Karpas-422 (cell line): ENCODE results near the gene GJB4. TPM values are rescaled to one million over a fixed set of nuclear protein-coding genes. Genes with fewer than 3 reads are reported as not detected.
"Not testable (repeated sequence)": the region's sequence is repeated elsewhere in the genome, so short reads cannot be mapped to it uniquely, and the experiment has no call there.

ENCODE experiments used
- DNase-seq: peaks from one replicate; pipeline ENCODE4 v3.0.0-alpha.2; 2015
- H2AFZ ChIP-seq: fragments of 200-600 bp; sonication (generic); 2 replicates; pipeline ENCODE4 v1.6.1; 2014; ENCODE audit warnings: antibody characterized with exemption, low read length, mixed read lengths
- H3K27ac ChIP-seq: fragments of 200-600 bp; sonication (generic); 2 replicates; pipeline ENCODE4 v1.5.1; 2014; ENCODE audit warnings: mild to moderate bottlenecking, low read length, moderate library complexity
- H3K27me3 ChIP-seq: fragments of 200-600 bp; sonication (generic); 2 replicates; pipeline ENCODE4 v1.6.1; 2014; ENCODE audit warnings: low read length, mixed read lengths
- H3K36me3 ChIP-seq: fragments of 200-600 bp; sonication (generic); 2 replicates; pipeline ENCODE4 v1.6.1; 2014; ENCODE audit warnings: low read length, mixed read lengths; ENCODE audit not compliant: insufficient read depth
- H3K4me1 ChIP-seq: fragments of 200-600 bp; sonication (generic); 2 replicates; pipeline ENCODE4 v1.6.1; 2014; ENCODE audit warnings: mild to moderate bottlenecking, low read length, mixed read lengths
- H3K4me2 ChIP-seq: fragments of 200-600 bp; sonication (generic); 2 replicates; pipeline ENCODE4 v1.6.1; 2014; ENCODE audit warnings: low read length, low read depth, mild to moderate bottlenecking; ENCODE audit not compliant: poor library complexity, severe bottlenecking
- H3K4me3 ChIP-seq: fragments of 200-600 bp; sonication (generic); 2 replicates; pipeline ENCODE4 v1.5.1; 2014; ENCODE audit warnings: mild to moderate bottlenecking, antibody characterized with exemption, low read length, mixed read lengths
- H3K79me2 ChIP-seq: fragments of 200-600 bp; sonication (generic); 2 replicates; pipeline ENCODE4 v1.6.1; 2014; ENCODE audit warnings: mild to moderate bottlenecking, low read length, mixed read lengths
- H3K9ac ChIP-seq: fragments of 200-600 bp; sonication (generic); 2 replicates; pipeline ENCODE4 v1.6.0; 2014; ENCODE audit warnings: low read length
- H3K9me2 ChIP-seq: fragments of 200-600 bp; sonication (generic), shearing (Covaris generic); replicated peaks from 2 replicates; pipeline ENCODE4 v1.6.0; 2014; ENCODE audit warnings: mild to moderate bottlenecking, low read length, moderate library complexity; ENCODE audit not compliant: insufficient read depth
- H3K9me3 ChIP-seq: fragments of 300-700, 200-600 bp; sonication (generic); 2 replicates; pipeline ENCODE4 v1.6.1; 2014; ENCODE audit warnings: low read length, mixed read lengths
- H4K20me1 ChIP-seq: fragments of 200-600 bp; sonication (generic); 2 replicates; pipeline ENCODE4 v1.6.1; 2014; ENCODE audit warnings: mild to moderate bottlenecking, antibody characterized with exemption, low read length, low read depth; ENCODE audit not compliant: insufficient read depth
- total RNA-seq: library from RNA; depleted of rRNA; stranded (reverse); fragments of >200 nt; shearing (Covaris generic); gene quantifications from 2 replicates; pipeline ENCODE4 v1.2.3, GENCODE V29; 2014; ENCODE audit warnings: low replicate concordance

GJB4 gene
- total RNA-seq, 1 experiment from 2014 or later = not detected

- Histone ChIP-seq H3K36me3 (no peaks in the 10 kb centered on the region), H3K9ac (no peak overlapping the region), H3K27ac (no peak overlapping the region), H3K27me3 (no peaks in the 10 kb centered on the region), H3K79me2 (no peaks in the 10 kb centered on the region), H4K20me1 (no peaks in the 10 kb centered on the region), H2AFZ (no peak overlapping the region), H3K9me2 (no peaks in the 10 kb centered on the region), H3K4me2 (no peak overlapping the region), H3K9me3 (no peaks in the 10 kb centered on the region), H3K4me1 (no peaks in the 10 kb centered on the region), H3K4me3 (no peak overlapping the region)
- DNase-seq = no peak
These were observed 37.7 kb upstream of the GJB4 start for GRCh38 chr1:34721646-34722355.

GRCh38 chr1:34726861-34727260, 32.7 kb upstream of the GJB4 start:
- H3K36me3 ChIP-seq = no peaks in the 10 kb centered on the region
- H2AFZ ChIP-seq = no peak overlapping the region
- H3K4me3 ChIP-seq = no peak overlapping the region
- no peak overlapping the region for H3K9ac ChIP-seq
- no peak overlapping the region for H3K27ac ChIP-seq
- H3K9me3 ChIP-seq = no peaks in the 10 kb centered on the region
- no peaks in the 10 kb centered on the region for H3K27me3 ChIP-seq
- H3K4me1 ChIP-seq = no peaks in the 10 kb centered on the region
- no peaks in the 10 kb centered on the region for H3K79me2 ChIP-seq
- H4K20me1 ChIP-seq = no peaks in the 10 kb centered on the region
- no peaks in the 10 kb centered on the region for H3K9me2 ChIP-seq
- no peak for DNase-seq
- H3K4me2 ChIP-seq = no peak overlapping the region

GRCh38 chr1:34730485-34730884, 29.1 kb upstream of the GJB4 start:
- H3K4me3 ChIP-seq = no peak overlapping the region
- H3K79me2 ChIP-seq = no peaks in the 10 kb centered on the region
- no peak overlapping the region for H3K9ac ChIP-seq
- H3K36me3 ChIP-seq = no peaks in the 10 kb centered on the region
- DNase-seq = no peak
- no peak overlapping the region for H2AFZ ChIP-seq
- no peak overlapping the region for H3K27ac ChIP-seq
- no peaks in the 10 kb centered on the region for H3K4me1 ChIP-seq
- no peak overlapping the region for H3K4me2 ChIP-seq
- H3K9me3 ChIP-seq = no peaks in the 10 kb centered on the region
- H3K9me2 ChIP-seq = no peaks in the 10 kb centered on the region
- no peaks in the 10 kb centered on the region for H3K27me3 ChIP-seq
- H4K20me1 ChIP-seq = no peaks in the 10 kb centered on the region

- H2AFZ ChIP-seq, DNase-seq, H3K79me2 ChIP-seq, H3K9me2 ChIP-seq, H3K27ac ChIP-seq, H3K36me3 ChIP-seq, H4K20me1 ChIP-seq, H3K4me2 ChIP-seq, H3K27me3 ChIP-seq, H3K9ac ChIP-seq, H3K4me3 ChIP-seq, H3K4me1 ChIP-seq, H3K9me3 ChIP-seq: not testable (repeated sequence)
These were observed 26.7 kb upstream of the GJB4 start for GRCh38 chr1:34732831-34733230.

- Histone ChIP-seq H3K9me2 (no peaks in the 10 kb centered on the region), H3K36me3 (no peaks in the 10 kb centered on the region), H3K9ac (no peak overlapping the region)
These were observed 22.8 kb upstream of the GJB4 start for GRCh38 chr1:34736692-34737091.

GRCh38 chr1:34737236-34737635, 22.3 kb upstream of the GJB4 start:
- not testable (repeated sequence) for H3K4me2 ChIP-seq, H3K4me1 ChIP-seq, H3K79me2 ChIP-seq, H3K9ac ChIP-seq, H2AFZ ChIP-seq, H3K27ac ChIP-seq, H3K9me3 ChIP-seq, H3K4me3 ChIP-seq, DNase-seq, H3K27me3 ChIP-seq, H3K9me2 ChIP-seq, H4K20me1 ChIP-seq, H3K36me3 ChIP-seq

More at GRCh38 chr1:34736692-34737091, 22.8 kb upstream of the GJB4 start:
- no peak overlapping the region for H3K4me2 ChIP-seq
- H3K4me1 ChIP-seq = no peaks in the 10 kb centered on the region
- no peaks in the 10 kb centered on the region for H3K79me2 ChIP-seq
- no peaks in the 10 kb centered on the region; the same call in 1 of the 2 replicates for H4K20me1 ChIP-seq
- DNase-seq = no peak
- H3K9me3 ChIP-seq = no peaks in the 10 kb centered on the region
- no peak overlapping the region for H2AFZ ChIP-seq
- H3K27ac ChIP-seq = no peak overlapping the region
- H3K27me3 ChIP-seq = no peaks in the 10 kb centered on the region
- H3K4me3 ChIP-seq = no peak overlapping the region

- Histone ChIP-seq H4K20me1 (no peaks in the 10 kb centered on the region; the same call in 1 of the 2 replicates), H3K9me3 (no peaks in the 10 kb centered on the region), H3K9me2 (no peaks in the 10 kb centered on the region), H3K9ac (no peak overlapping the region), H3K79me2 (no peaks in the 10 kb centered on the region), H3K27ac (no peak overlapping the region), H3K4me1 (no peaks in the 10 kb centered on the region), H3K36me3 (no peaks in the 10 kb centered on the region), H3K4me2 (no peak overlapping the region), H2AFZ (no peak overlapping the region), H3K4me3 (no peak overlapping the region), H3K27me3 (no peaks in the 10 kb centered on the region)
- DNase-seq = no peak
These were observed 19.9 kb upstream of the GJB4 start for GRCh38 chr1:34739613-34740012.

- H2AFZ ChIP-seq = no peak overlapping the region
- no peaks in the 10 kb centered on the region for H3K79me2 ChIP-seq
- no peak overlapping the region for H3K27ac ChIP-seq
- H3K9me3 ChIP-seq = no peaks in the 10 kb centered on the region
- no peaks in the 10 kb centered on the region; the same call in 1 of the 2 replicates for H4K20me1 ChIP-seq
- no peak overlapping the region for H3K4me2 ChIP-seq
- H3K27me3 ChIP-seq = no peaks in the 10 kb centered on the region
- no peaks in the 10 kb centered on the region for H3K4me1 ChIP-seq
- no peak overlapping the region for H3K9ac ChIP-seq
- H3K36me3 ChIP-seq = no peaks in the 10 kb centered on the region
- H3K4me3 ChIP-seq = no peak overlapping the region
- DNase-seq = no peak
- no peaks in the 10 kb centered on the region for H3K9me2 ChIP-seq
These were observed 19.2 kb upstream of the GJB4 start for GRCh38 chr1:34740161-34740868.
